Panc1 (cell line): ENCODE measurements around the gene FBXO17. TPM values are rescaled to one million over a fixed set of nuclear protein-coding genes. Genes with fewer than 3 reads are reported as not detected.

Experiments
- ATAC-seq: fragments of 200-7000 bp; cut with Tn5 transposase; 2 replicates; pipeline ENCODE4 v1.9.1; 2020; ENCODE audit warnings: mild to moderate bottlenecking, moderate library complexity
- BruUV-seq: library from RNA; stranded (reverse); fragments of 400-500 nt; replicated peaks from 2 replicates; lab custom pipeline; 2021; lab: Mats Ljungman, UMichigan
- CTCF ChIA-PET: fragments of 300-600 bp; sonication (Branson Sonifier 250); formaldehyde crosslinking; loops from one replicate; lab custom pipeline; 2022; ENCODE audit warnings: antibody characterized with exemption; lab: Charles Lee
- POLR2A ChIA-PET: fragments of 300-600 bp; sonication (Branson Sonifier 250); formaldehyde crosslinking; loops from one replicate; lab custom pipeline; 2022; ENCODE audit warnings: antibody characterized with exemption; lab: Charles Lee
- DNase-seq: peaks from one replicate; pipeline ENCODE4 v3.0.0-alpha.2; 2010; ENCODE audit warnings: low read depth, low spot score
- H3K27ac ChIP-seq: 2 replicates; pipeline ENCODE4 v1.5.1; 2011; ENCODE audit warnings: mild to moderate bottlenecking, low read length, inconsistent platforms
- H3K27me3 ChIP-seq: fragments of 200-500 bp; sonication (Bioruptor generic); 2 replicates; pipeline ENCODE4 v1.6.0; 2014; ENCODE audit warnings: low read length, inconsistent platforms; ENCODE audit not compliant: control insufficient read depth, insufficient read depth
- H3K36me3 ChIP-seq: fragments of 200-500 bp; sonication (Bioruptor generic); 2 replicates; pipeline ENCODE4 v1.5.1; 2014; ENCODE audit warnings: inconsistent platforms, mild to moderate bottlenecking, low read length, moderate library complexity; ENCODE audit not compliant: control insufficient read depth, insufficient read depth
- H3K4me1 ChIP-seq: 2 replicates; pipeline ENCODE4 v1.5.1; 2011; ENCODE audit warnings: inconsistent platforms, mild to moderate bottlenecking, low read length, moderate library complexity; ENCODE audit not compliant: control insufficient read depth, insufficient read depth
- H3K4me3 ChIP-seq, 2 experiments: 2 replicates each; pipeline ENCODE4 v1.5.1; 2011 to 2012; ENCODE audit warnings: low read depth in 2 of 2, low read length in 2 of 2, mild to moderate bottlenecking in 2 of 2, inconsistent platforms in 1 of 2, moderate library complexity in 1 of 2
- H3K9me3 ChIP-seq: fragments of 200-500 bp; sonication (Bioruptor generic); 2 replicates; pipeline ENCODE4 v1.5.1; 2014; ENCODE audit warnings: low read depth, mild to moderate bottlenecking, inconsistent platforms, low read length, moderate library complexity; ENCODE audit not compliant: control insufficient read depth, insufficient read depth
- POLR2AphosphoS5 ChIP-seq: IDR thresholded peaks from 2 replicates; pipeline ENCODE4 v1.6.1; 2012; ENCODE audit warnings: mild to moderate bottlenecking, low read depth, low read length, moderate library complexity
- SIN3A ChIP-seq: IDR thresholded peaks from 2 replicates; pipeline ENCODE4 v1.6.1; 2012; ENCODE audit warnings: low read depth, mild to moderate bottlenecking, low read length, moderate library complexity, borderline replicate concordance; ENCODE audit not compliant: insufficient read depth
- TCF7L2 ChIP-seq: IDR thresholded peaks from 2 replicates; pipeline ENCODE4 v1.6.1; 2011; ENCODE audit warnings: mild to moderate bottlenecking, low read depth, low read length, inconsistent platforms
- in situ Hi-C: cut with HindIII; loops from 2 replicates; pipeline ENCODE4 v1.10.0; 2016; ENCODE audit warnings: low sequenced_read_pairs, low pct_unique_long_range_greater_than_20kb
- intact Hi-C: fragments of 100-400 bp; cut with micrococcal nuclease; formaldehyde crosslinking; loops from one replicate; pipeline ENCODE4 v1.10.0; 2022; ENCODE audit not compliant: unreplicated experiment
- total RNA-seq: library from RNA; stranded (reverse); gene quantifications from one replicate; pipeline ENCODE4 v1.2.1, GENCODE V29; 2021; ENCODE audit not compliant: unreplicated experiment
- TF ChIP-seq, protein P1 (sequence below), 2 experiments: IDR thresholded peaks; 2 replicates each; pipeline ENCODE4 v1.6.1; 2011 to 2012; ENCODE audit warnings: low read depth in 2 of 2, control low read depth in 1 of 2, low read length in 1 of 2, mild to moderate bottlenecking in 1 of 2, moderate library complexity in 1 of 2; ENCODE audit not compliant: insufficient read depth in 1 of 2
- TF ChIP-seq, protein P2 (sequence below): fragments of 450-650 bp; IDR thresholded peaks from 2 replicates; pipeline ENCODE4 v1.5.1; 2017; ENCODE audit warnings: mild to moderate bottlenecking

Gene FBXO17
- total RNA-seq, 1 experiment from 2014 or later: 411 TPM

DNA sequence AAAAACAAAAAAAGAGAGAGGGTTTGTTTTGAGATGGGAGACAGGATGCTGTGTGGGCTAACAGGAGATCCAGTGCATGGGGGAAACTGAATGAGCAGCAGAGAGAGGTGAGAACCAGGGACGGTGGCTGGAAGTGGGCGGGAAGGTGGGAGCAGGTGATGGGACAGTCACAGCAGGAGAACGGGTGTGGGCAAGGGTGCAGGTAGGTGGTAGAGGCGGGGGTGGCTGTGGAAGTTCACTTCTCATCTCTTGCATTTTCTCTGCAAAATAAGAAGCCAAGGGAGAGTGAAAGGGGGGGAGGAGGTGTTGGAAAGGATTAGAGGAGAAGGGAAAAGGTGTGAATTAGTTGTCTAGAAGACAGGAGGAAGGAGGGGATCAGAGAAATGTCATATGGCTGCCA, 21.9 kb downstream of the FBXO17 start:
- ChIA-PET CTCF (interaction anchor here (0.6 kb wide), 2 partner anchors 264 to 1211 kb away, joined by 3 to 4 read pairs; no protein-coding TSS in a partner anchor), POLR2A (interaction anchor here (0.5 to 1.2 kb wide), 5 partner anchors 10 to 1211 kb away, joined by 3 to 8 read pairs (median 4); partner anchors contain the start of gene LRFN1)
- Histone ChIP-seq H3K27ac (no peak overlapping the region), H3K36me3 (no peaks in the 10 kb centered on the region), H3K4me3 (no peak overlapping the region), H3K27me3 (no peaks in the 10 kb centered on the region), H3K4me1 (no peaks in the 10 kb centered on the region), H3K9me3 (no peaks in the 10 kb centered on the region)
- TF ChIP-seq, protein P1, sequence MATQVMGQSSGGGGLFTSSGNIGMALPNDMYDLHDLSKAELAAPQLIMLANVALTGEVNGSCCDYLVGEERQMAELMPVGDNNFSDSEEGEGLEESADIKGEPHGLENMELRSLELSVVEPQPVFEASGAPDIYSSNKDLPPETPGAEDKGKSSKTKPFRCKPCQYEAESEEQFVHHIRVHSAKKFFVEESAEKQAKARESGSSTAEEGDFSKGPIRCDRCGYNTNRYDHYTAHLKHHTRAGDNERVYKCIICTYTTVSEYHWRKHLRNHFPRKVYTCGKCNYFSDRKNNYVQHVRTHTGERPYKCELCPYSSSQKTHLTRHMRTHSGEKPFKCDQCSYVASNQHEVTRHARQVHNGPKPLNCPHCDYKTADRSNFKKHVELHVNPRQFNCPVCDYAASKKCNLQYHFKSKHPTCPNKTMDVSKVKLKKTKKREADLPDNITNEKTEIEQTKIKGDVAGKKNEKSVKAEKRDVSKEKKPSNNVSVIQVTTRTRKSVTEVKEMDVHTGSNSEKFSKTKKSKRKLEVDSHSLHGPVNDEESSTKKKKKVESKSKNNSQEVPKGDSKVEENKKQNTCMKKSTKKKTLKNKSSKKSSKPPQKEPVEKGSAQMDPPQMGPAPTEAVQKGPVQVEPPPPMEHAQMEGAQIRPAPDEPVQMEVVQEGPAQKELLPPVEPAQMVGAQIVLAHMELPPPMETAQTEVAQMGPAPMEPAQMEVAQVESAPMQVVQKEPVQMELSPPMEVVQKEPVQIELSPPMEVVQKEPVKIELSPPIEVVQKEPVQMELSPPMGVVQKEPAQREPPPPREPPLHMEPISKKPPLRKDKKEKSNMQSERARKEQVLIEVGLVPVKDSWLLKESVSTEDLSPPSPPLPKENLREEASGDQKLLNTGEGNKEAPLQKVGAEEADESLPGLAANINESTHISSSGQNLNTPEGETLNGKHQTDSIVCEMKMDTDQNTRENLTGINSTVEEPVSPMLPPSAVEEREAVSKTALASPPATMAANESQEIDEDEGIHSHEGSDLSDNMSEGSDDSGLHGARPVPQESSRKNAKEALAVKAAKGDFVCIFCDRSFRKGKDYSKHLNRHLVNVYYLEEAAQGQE (IDR thresholded peaks at IDR 0.05; ENCODE audit: insufficient read depth in 1 of 2, low read depth in 2 of 2, low read length in 1 of 2): peak in 1 of 2 experiments; percentile 16; a peak in 1 of 4 replicates
- TF ChIP-seq POLR2AphosphoS5 (no peak; the same call in 1 of the 2 replicates), TCF7L2 (no peak), SIN3A (no peak)
- TF ChIP-seq, protein P2, sequence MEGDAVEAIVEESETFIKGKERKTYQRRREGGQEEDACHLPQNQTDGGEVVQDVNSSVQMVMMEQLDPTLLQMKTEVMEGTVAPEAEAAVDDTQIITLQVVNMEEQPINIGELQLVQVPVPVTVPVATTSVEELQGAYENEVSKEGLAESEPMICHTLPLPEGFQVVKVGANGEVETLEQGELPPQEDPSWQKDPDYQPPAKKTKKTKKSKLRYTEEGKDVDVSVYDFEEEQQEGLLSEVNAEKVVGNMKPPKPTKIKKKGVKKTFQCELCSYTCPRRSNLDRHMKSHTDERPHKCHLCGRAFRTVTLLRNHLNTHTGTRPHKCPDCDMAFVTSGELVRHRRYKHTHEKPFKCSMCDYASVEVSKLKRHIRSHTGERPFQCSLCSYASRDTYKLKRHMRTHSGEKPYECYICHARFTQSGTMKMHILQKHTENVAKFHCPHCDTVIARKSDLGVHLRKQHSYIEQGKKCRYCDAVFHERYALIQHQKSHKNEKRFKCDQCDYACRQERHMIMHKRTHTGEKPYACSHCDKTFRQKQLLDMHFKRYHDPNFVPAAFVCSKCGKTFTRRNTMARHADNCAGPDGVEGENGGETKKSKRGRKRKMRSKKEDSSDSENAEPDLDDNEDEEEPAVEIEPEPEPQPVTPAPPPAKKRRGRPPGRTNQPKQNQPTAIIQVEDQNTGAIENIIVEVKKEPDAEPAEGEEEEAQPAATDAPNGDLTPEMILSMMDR: no peak
- in situ Hi-C loops: no loop called here
- ATAC-seq (no peak), DNase-seq (no peak)
- intact Hi-C loops: no loop called here
- BruUV-seq: no TSS peak

DNA sequence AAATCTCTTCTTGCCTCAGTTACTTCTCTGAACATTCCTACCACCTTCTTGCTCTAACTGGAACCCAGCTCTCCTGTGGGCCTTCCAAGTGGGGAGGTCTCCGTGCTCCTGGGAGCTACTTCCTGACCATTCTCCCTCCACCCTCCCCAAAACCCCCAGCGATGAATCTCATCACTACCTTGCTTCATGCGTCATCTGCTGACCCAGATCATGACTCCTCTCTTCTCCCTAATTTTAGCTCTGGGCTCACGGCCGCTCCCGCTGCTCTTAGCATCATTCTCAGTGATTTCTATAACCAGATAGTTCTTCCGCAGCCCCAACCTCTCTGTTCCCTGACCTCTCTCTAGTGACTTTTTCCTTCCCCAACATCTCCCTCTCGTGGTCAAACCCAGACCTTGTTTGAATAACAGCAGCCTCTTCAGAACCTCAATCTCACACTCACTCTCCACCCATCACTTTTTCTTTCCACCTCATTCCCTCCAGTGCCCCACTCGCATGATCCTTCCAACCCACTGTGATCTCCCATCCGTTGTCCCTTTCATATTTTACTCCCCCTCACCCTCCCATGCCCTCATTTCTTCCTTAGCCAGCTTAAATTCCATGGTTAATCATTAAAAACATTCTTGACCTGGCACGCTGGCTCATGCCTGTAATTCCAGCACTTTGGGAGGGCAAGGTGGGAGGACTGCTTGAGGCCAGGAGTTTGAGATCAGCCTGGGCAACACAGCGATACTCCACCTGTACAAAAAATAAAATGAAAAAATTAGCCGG, 23.0 kb downstream of the FBXO17 start:
- in situ Hi-C loops: no loop called here
- no peaks in the 10 kb centered on the region for H3K4me1 ChIP-seq
- no peaks in the 10 kb centered on the region for H3K36me3 ChIP-seq
- BruUV-seq: TSS peak; percentile 51
- no peak overlapping the region for H3K27ac ChIP-seq
- no peak for DNase-seq
- TF ChIP-seq TCF7L2: no peak
- no peak for TF ChIP-seq SIN3A
- TF ChIP-seq, protein P1 (IDR thresholded peaks at IDR 0.05; ENCODE audit: insufficient read depth in 1 of 2, low read depth in 2 of 2, low read length in 1 of 2): no peak
- TF ChIP-seq, protein P2: no peak
- peak; percentile 70; the same call in 1 of the 2 replicates for TF ChIP-seq POLR2AphosphoS5
- intact Hi-C loops: no loop called here
- POLR2A ChIA-PET: interaction anchor here (1.1 to 1.2 kb wide), 2 partner anchors 22 to 45 kb away, joined by 4 to 9 read pairs; no protein-coding TSS in a partner anchor
- no peaks in the 10 kb centered on the region for H3K9me3 ChIP-seq
- no peak overlapping the region for H3K4me3 ChIP-seq
- CTCF ChIA-PET: interaction anchor here (0.6 kb wide), 1 partner anchor 9 kb away, joined by 5 read pairs; no protein-coding TSS in a partner anchor
- H3K27me3 ChIP-seq: no peaks in the 10 kb centered on the region
- peak; percentile 10; the same call in 1 of the 2 replicates for ATAC-seq
